ENCODE data around the gene WDR7.

GRCh38 chr18:56990678-56991077 is 339.5 kb downstream of the WDR7 start:
- TF ChIP-seq CTCF (IDR thresholded peaks at IDR 0.05) (no peak), POLR2A (IDR thresholded peaks at IDR 0.05) (no peak), POLR2AphosphoS5 (IDR thresholded peaks at IDR 0.05) (no peak)

All from prostate gland (tissue), 2 donors.